HAP-1 (cell line): Measurements from ENCODE around the gene C3orf18.
A peak's percentile ranks its signal among the peaks of the same experiment; 100 is the strongest.

Experiments used
- DNase-seq, 2 experiments: peaks; one replicate each; pipeline ENCODE4 v3.0.0-alpha.2; 2016 to 2020; ENCODE audit warnings: low spot score in 2 of 2
- H3K27me3 ChIP-seq: fragments of 250-450 bp; sonication (Bioruptor Pico); 2 replicates; pipeline ENCODE4 v1.5.1; 2020; ENCODE audit warnings: low read depth, mild to moderate bottlenecking, moderate library complexity
- H3K36me3 ChIP-seq: fragments of 250-450 bp; sonication (Bioruptor Pico); replicated peaks from 2 replicates; pipeline ENCODE4 v1.5.1; 2020; ENCODE audit warnings: mild to moderate bottlenecking
- H3K4me1 ChIP-seq: fragments of 250-450 bp; sonication (Bioruptor Pico); 2 replicates; pipeline ENCODE4 v1.5.1; 2020; ENCODE audit warnings: mild to moderate bottlenecking
- H3K4me3 ChIP-seq: fragments of 250-450 bp; sonication (Bioruptor Pico); 2 replicates; pipeline ENCODE4 v1.5.1; 2020; ENCODE audit warnings: mild to moderate bottlenecking, moderate library complexity
- H3K9me3 ChIP-seq: fragments of 250-450 bp; sonication (Bioruptor Pico); 2 replicates; pipeline ENCODE4 v1.5.1; 2020; ENCODE audit warnings: mild to moderate bottlenecking, moderate library complexity
- in situ Hi-C: fragments of 300-500 bp; cut with MboI; formaldehyde crosslinking; loops from 3 replicates; pipeline ENCODE4 v1.14.3; 2020; ENCODE audit warnings: low sequenced_read_pairs, inconsistent platforms, mixed read lengths

C3orf18 gene

DNA sequence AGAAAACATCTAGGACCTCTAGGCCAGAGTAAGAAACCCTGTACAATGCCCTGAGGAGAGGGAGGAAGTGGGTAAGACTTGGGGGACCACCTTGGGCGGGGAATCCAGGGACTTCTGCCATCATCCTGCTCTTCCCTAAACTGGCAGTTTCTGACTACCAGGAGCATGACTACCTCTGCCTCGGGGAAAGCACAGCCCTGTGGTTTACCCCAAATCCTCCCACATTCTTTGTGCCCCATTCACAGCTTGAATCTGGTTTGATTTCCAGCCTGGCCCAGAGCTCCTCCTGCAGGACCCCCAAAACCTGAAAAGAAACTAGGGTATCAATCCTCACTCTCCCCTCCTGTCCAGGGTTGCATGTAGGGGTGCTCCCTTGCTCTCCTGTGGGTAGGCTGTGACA, 4.7 kb downstream of the C3orf18 start:
- DNase-seq = no peak
- Histone ChIP-seq H3K4me3 (no peak overlapping the region), H3K9me3 (no peaks in the 10 kb centered on the region), H3K36me3 (no peaks in the 10 kb centered on the region), H3K4me1 (no peaks in the 10 kb centered on the region), H3K27me3 (peaks cover 10% of the 10 kb centered on the region)
- in situ Hi-C loops = no loop called here

GRCh38 chr3:50559702-50560101, 7.8 kb downstream of the C3orf18 start:
- in situ Hi-C loops = no loop called here
- no peak for DNase-seq
- no peaks in the 10 kb centered on the region for H3K4me1 ChIP-seq
- H3K27me3 ChIP-seq = peaks cover 24% of the 10 kb centered on the region
- no peak overlapping the region for H3K4me3 ChIP-seq
- no peaks in the 10 kb centered on the region for H3K36me3 ChIP-seq
- H3K9me3 ChIP-seq = no peaks in the 10 kb centered on the region

DNA sequence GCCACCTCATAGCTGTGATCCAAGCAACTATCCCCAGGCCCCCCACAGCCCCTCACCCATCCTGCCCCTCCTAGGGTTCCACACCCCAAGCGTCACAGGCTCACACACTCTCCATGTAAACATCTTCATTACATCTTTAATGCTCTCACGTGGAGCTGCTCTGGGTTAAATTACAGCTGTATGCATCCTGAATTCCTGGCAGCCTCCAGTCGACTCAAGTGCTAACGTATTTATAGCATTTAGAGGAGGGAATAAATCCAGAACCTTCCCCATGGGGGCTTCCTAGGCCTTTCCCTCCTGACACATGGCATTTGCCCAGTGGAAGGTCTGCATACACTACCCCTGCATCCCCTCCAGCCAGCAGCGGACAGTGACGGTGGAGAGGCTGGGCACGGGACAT, 9.6 kb downstream of the C3orf18 start:
- in situ Hi-C loops = no loop called here
- Histone ChIP-seq H3K27me3 (peaks cover 24% of the 10 kb centered on the region), H3K4me1 (no peaks in the 10 kb centered on the region), H3K4me3 (no peak overlapping the region), H3K36me3 (no peaks in the 10 kb centered on the region), H3K9me3 (no peaks in the 10 kb centered on the region)
- no peak for DNase-seq

GRCh38 chr3:50557106-50557505, 10.4 kb downstream of the C3orf18 start:
- Histone ChIP-seq H3K4me1 (no peaks in the 10 kb centered on the region), H3K9me3 (no peaks in the 10 kb centered on the region), H3K27me3 (peaks cover 24% of the 10 kb centered on the region), H3K36me3 (no peaks in the 10 kb centered on the region), H3K4me3 (no peak overlapping the region)
- DNase-seq = no peak
- in situ Hi-C loops = no loop called here

DNA sequence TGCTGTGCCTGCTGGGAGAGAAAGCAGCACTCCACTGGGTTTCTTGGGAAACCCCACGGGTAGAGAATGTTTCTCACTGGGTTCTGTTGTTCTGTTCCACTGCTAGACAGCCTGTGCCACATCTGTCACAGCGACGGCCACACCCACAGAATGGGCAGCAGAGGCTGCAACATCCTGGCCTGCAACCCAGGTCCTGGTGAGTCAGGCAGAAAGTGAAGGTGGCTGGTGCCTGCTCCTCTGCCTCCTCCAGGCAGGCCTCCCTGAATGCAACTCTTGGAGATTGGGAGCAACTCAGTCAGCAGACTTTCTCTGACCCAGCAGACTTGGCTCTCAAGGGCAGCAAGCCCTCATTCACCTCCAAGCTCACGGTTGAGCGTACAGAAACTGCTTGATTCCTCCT, 13.0 kb downstream of the C3orf18 start:
- Histone ChIP-seq H3K36me3 (no peaks in the 10 kb centered on the region), H3K27me3 (peaks cover 24% of the 10 kb centered on the region), H3K9me3 (no peaks in the 10 kb centered on the region), H3K4me1 (peaks cover 3% of the 10 kb centered on the region; the same call in 1 of the 2 replicates), H3K4me3 (no peak overlapping the region)
- DNase-seq = no peak
- in situ Hi-C loops = no loop called here

DNA sequence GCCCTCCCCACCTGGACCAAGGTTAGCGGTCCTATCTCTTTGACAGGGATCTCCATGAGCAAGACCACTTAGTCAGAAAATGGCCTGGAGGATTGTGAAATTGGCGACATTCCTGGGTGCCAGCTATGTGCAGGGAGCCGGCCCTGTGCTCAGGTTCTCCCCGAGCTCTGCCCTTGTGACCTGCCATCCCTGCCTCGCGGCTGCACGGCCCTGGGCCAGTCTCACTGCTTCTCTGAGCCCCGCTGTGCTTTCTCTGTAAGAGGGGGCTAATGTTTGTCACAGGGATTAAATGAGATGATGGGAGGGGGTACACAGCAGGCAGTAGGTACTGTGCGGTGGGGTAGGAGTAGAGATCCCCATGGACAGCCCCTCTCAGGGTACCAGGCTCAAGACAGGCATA, 14.9 kb downstream of the C3orf18 start:
- DNase-seq = no peak
- no peaks in the 10 kb centered on the region for H3K9me3 ChIP-seq
- peaks cover 3% of the 10 kb centered on the region; the same call in 1 of the 2 replicates for H3K4me1 ChIP-seq
- in situ Hi-C loops = no loop called here
- H3K27me3 ChIP-seq = peaks cover 11% of the 10 kb centered on the region
- no peak overlapping the region for H3K4me3 ChIP-seq
- no peaks in the 10 kb centered on the region for H3K36me3 ChIP-seq

- Histone ChIP-seq H3K36me3 (no peaks in the 10 kb centered on the region), H3K27me3 (peaks cover 4% of the 10 kb centered on the region; the same call in 1 of the 2 replicates), H3K4me1 (peaks cover 3% of the 10 kb centered on the region; the same call in 1 of the 2 replicates), H3K9me3 (no peaks in the 10 kb centered on the region), H3K4me3 (no peak overlapping the region)
- DNase-seq = no peak
- in situ Hi-C loops = no loop called here
Measured at GRCh38 chr3:50551681-50552435, 15.7 kb downstream of the C3orf18 start.

- no peaks in the 10 kb centered on the region for H3K36me3 ChIP-seq
- peaks cover 3% of the 10 kb centered on the region; the same call in 1 of the 2 replicates for H3K4me1 ChIP-seq
- in situ Hi-C loops = no loop called here
- H3K9me3 ChIP-seq = no peaks in the 10 kb centered on the region
- DNase-seq = no peak
- no peak overlapping the region for H3K4me3 ChIP-seq
- 0 out of 2 replicates have a peak, but pooled peaks cover 1% of the 10 kb centered on the region for H3K27me3 ChIP-seq
Measured at GRCh38 chr3:50551054-50551659, 16.4 kb downstream of the C3orf18 start.

- Histone ChIP-seq H3K27me3 (no peaks in the 10 kb centered on the region), H3K4me3 (no peak overlapping the region), H3K4me1 (peaks cover 3% of the 10 kb centered on the region; the same call in 1 of the 2 replicates), H3K36me3 (no peaks in the 10 kb centered on the region), H3K9me3 (no peaks in the 10 kb centered on the region)
- in situ Hi-C loops = no loop called here
- peak; percentile 61 to 89 for DNase-seq
Measured at GRCh38 chr3:50550079-50550736, 17.3 kb downstream of the C3orf18 start.

- DNase-seq = no peak
Measured at GRCh38 chr3:50549226-50549625, 18.3 kb downstream of the C3orf18 start.

DNA sequence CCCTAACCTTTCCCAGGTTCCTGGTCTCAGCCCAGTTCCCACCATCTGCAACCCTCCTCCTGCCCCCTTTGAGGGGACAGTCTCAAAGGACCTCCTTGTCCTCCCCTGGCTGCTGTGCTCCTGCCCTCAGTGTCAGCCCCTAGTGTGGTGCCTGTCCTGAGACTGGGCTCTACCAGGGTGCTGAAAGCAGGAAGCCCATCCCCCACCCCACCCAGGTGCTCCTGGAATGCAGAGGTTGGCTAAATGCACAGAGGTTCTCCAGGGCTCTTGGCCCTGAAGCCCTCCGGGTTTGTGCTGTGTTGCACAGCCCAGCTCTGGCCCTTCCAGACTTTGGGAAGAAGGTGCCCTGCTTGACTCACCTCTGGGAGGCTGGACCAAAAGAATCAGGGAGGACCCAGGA, 21.8 kb downstream of the C3orf18 start:
- Histone ChIP-seq H3K4me3 (no peak overlapping the region), H3K4me1 (peaks cover 3% of the 10 kb centered on the region; the same call in 1 of the 2 replicates), H3K9me3 (no peaks in the 10 kb centered on the region), H3K36me3 (no peaks in the 10 kb centered on the region), H3K27me3 (no peaks in the 10 kb centered on the region)
- in situ Hi-C loops = loop anchor here (5.0 kb wide), 2 partner anchors 108 to 198 kb away; partner anchors contain the start of gene ZMYND10
- DNase-seq = no peak

More at GRCh38 chr3:50549226-50549625, 18.3 kb downstream of the C3orf18 start:
- Histone ChIP-seq H3K4me1 (peaks cover 3% of the 10 kb centered on the region; the same call in 1 of the 2 replicates), H3K36me3 (no peaks in the 10 kb centered on the region), H3K9me3 (no peaks in the 10 kb centered on the region), H3K4me3 (no peak overlapping the region), H3K27me3 (no peaks in the 10 kb centered on the region)
- in situ Hi-C loops = loop anchor here (5.0 kb wide), 2 partner anchors 112 to 202 kb away; partner anchors contain the start of gene ZMYND10

- in situ Hi-C loops = no loop called here
- no peaks in the 10 kb centered on the region for H3K9me3 ChIP-seq
- no peak overlapping the region for H3K4me3 ChIP-seq
- H3K27me3 ChIP-seq = no peaks in the 10 kb centered on the region
- peak; percentile 76 to 89 for DNase-seq
- no peaks in the 10 kb centered on the region; the same call in 1 of the 2 replicates for H3K4me1 ChIP-seq
- no peaks in the 10 kb centered on the region for H3K36me3 ChIP-seq
Measured at GRCh38 chr3:50542177-50543034, 25.1 kb downstream of the C3orf18 start.
